Loucy (cell line): ENCODE results near the gene NCAM1.

Source experiments
- H2AFZ ChIP-seq: fragments of 200-600 bp; sonication (generic); 2 replicates; pipeline ENCODE4 v1.6.0; 2016; ENCODE audit warnings: antibody characterized with exemption, mild to moderate bottlenecking, low read length, moderate library complexity
- H3F3A ChIP-seq: fragments of 200-600 bp; 2 replicates; pipeline ENCODE4 v1.6.0; 2016; ENCODE audit warnings: antibody characterized with exemption, low read depth, mild to moderate bottlenecking
- H3K27me3 ChIP-seq: fragments of 200-600 bp; sonication (generic); 2 replicates; pipeline ENCODE4 v1.6.1; 2014; ENCODE audit warnings: low read length, mild to moderate bottlenecking; ENCODE audit not compliant: insufficient read depth, poor library complexity, severe bottlenecking
- H3K36me3 ChIP-seq: fragments of 200-600 bp; sonication (generic); 2 replicates; pipeline ENCODE4 v1.6.1; 2016; ENCODE audit warnings: low read length; ENCODE audit not compliant: insufficient read depth
- H3K4me1 ChIP-seq: fragments of 200-600 bp; sonication (generic); 2 replicates; pipeline ENCODE4 v1.5.1; 2014; ENCODE audit warnings: low read length, mild to moderate bottlenecking; ENCODE audit not compliant: insufficient read depth, poor library complexity, severe bottlenecking
- H3K4me2 ChIP-seq: fragments of 200-600 bp; sonication (generic); 2 replicates; pipeline ENCODE4 v1.6.0; 2014; ENCODE audit warnings: antibody characterized with exemption, low read length, low read depth, mild to moderate bottlenecking; ENCODE audit not compliant: poor library complexity, severe bottlenecking
- H3K4me3 ChIP-seq: fragments of 200-600 bp; sonication (generic); 2 replicates; pipeline ENCODE4 v1.5.1; 2014; ENCODE audit warnings: low read length, mild to moderate bottlenecking, mixed read lengths; ENCODE audit not compliant: poor library complexity, severe bottlenecking
- H3K79me2 ChIP-seq: fragments of 200-600 bp; sonication (generic); 2 replicates; pipeline ENCODE4 v1.6.1; 2014; ENCODE audit warnings: low read length; ENCODE audit not compliant: insufficient read depth
- H3K9ac ChIP-seq: fragments of 200-600 bp; sonication (generic); 2 replicates; pipeline ENCODE4 v1.6.0; 2014; ENCODE audit warnings: mild to moderate bottlenecking, low read depth, low read length, moderate library complexity; ENCODE audit not compliant: poor library complexity, severe bottlenecking
- H3K9me2 ChIP-seq: fragments of 200-600 bp; sonication (generic); replicated peaks from 2 replicates; pipeline ENCODE4 v1.6.1; 2016; ENCODE audit warnings: low read depth, low read length, mixed read lengths
- H3K9me3 ChIP-seq: fragments of 200-600 bp; sonication (generic); 2 replicates; pipeline ENCODE4 v1.6.1; 2014; ENCODE audit warnings: mild to moderate bottlenecking, antibody characterized with exemption, low read length, low read depth; ENCODE audit not compliant: insufficient read depth
- H4K20me1 ChIP-seq: fragments of 200-600 bp; sonication (generic); 2 replicates; pipeline ENCODE4 v1.6.0; 2014; ENCODE audit warnings: antibody characterized with exemption, low read length, mild to moderate bottlenecking; ENCODE audit not compliant: insufficient read depth, poor library complexity, severe bottlenecking
- CTCF ChIP-seq: fragments of 200-600 bp; sonication (generic); conservative IDR thresholded peaks from 2 replicates; pipeline ENCODE4 v1.5.1; 2014; ENCODE audit warnings: mild to moderate bottlenecking, antibody characterized with exemption, low read length
- EZH2phosphoT487 ChIP-seq: fragments of 200-600 bp; IDR thresholded peaks from 2 replicates; pipeline ENCODE4 v1.6.1; 2018; ENCODE audit warnings: antibody characterized with exemption, mild to moderate bottlenecking, moderate library complexity, borderline replicate concordance

NCAM1 gene

GRCh38 chr11:113163291-113164030 is 202.2 kb downstream of the NCAM1 start:
- no peaks in the 10 kb centered on the region for H3K9me2 ChIP-seq
- H2AFZ ChIP-seq = no peak overlapping the region
- no peak overlapping the region for H3K9ac ChIP-seq
- no peak for TF ChIP-seq EZH2phosphoT487
- no peak for TF ChIP-seq CTCF
- H3K4me1 ChIP-seq = no peaks in the 10 kb centered on the region
- H3K79me2 ChIP-seq = no peaks in the 10 kb centered on the region
- H3K4me3 ChIP-seq = no peak overlapping the region
- H3F3A ChIP-seq = no peaks in the 10 kb centered on the region
- H3K4me2 ChIP-seq = no peak overlapping the region
- no peaks in the 10 kb centered on the region for H3K9me3 ChIP-seq
- H3K27me3 ChIP-seq = no peaks in the 10 kb centered on the region
- H4K20me1 ChIP-seq = no peaks in the 10 kb centered on the region
- H3K36me3 ChIP-seq = no peaks in the 10 kb centered on the region

GRCh38 chr11:113166280-113166679 is 205.1 kb downstream of the NCAM1 start:
- H3K9ac ChIP-seq = no peak overlapping the region
- no peak for TF ChIP-seq EZH2phosphoT487
- TF ChIP-seq CTCF = no peak

GRCh38 chr11:113167599-113167998 is 206.4 kb downstream of the NCAM1 start:
- no peaks in the 10 kb centered on the region for H3K9me3 ChIP-seq
- H3F3A ChIP-seq = no peaks in the 10 kb centered on the region
- no peak overlapping the region for H3K4me3 ChIP-seq
- no peak overlapping the region for H3K9ac ChIP-seq
- no peaks in the 10 kb centered on the region for H4K20me1 ChIP-seq
- no peak overlapping the region for H2AFZ ChIP-seq
- TF ChIP-seq CTCF (no peak), EZH2phosphoT487 (no peak)
- H3K4me2 ChIP-seq = no peak overlapping the region
- no peaks in the 10 kb centered on the region for H3K79me2 ChIP-seq
- H3K27me3 ChIP-seq = no peaks in the 10 kb centered on the region
- H3K4me1 ChIP-seq = no peaks in the 10 kb centered on the region
- H3K9me2 ChIP-seq = no peaks in the 10 kb centered on the region
- H3K36me3 ChIP-seq = no peaks in the 10 kb centered on the region

More at GRCh38 chr11:113166280-113166679, 205.1 kb downstream of the NCAM1 start:
- Histone ChIP-seq H3K36me3 (no peaks in the 10 kb centered on the region), H3K9me2 (no peaks in the 10 kb centered on the region), H3K4me2 (no peak overlapping the region), H2AFZ (no peak overlapping the region), H3F3A (no peaks in the 10 kb centered on the region), H3K9me3 (no peaks in the 10 kb centered on the region), H4K20me1 (no peaks in the 10 kb centered on the region), H3K79me2 (no peaks in the 10 kb centered on the region), H3K4me1 (no peaks in the 10 kb centered on the region), H3K4me3 (no peak overlapping the region), H3K27me3 (no peaks in the 10 kb centered on the region)
